ENCODE data around the gene SARDH. TPM values are rescaled to one million over a fixed set of nuclear protein-coding genes. Genes with fewer than 3 reads are reported as not detected.

The SARDH gene
- total and polyA plus RNA-seq, 9 of the 15 experiments (the other 6 are each of a cell fraction or from before 2014, with no cell fraction given): 0.14 TPM; not detected in 8

DNA sequence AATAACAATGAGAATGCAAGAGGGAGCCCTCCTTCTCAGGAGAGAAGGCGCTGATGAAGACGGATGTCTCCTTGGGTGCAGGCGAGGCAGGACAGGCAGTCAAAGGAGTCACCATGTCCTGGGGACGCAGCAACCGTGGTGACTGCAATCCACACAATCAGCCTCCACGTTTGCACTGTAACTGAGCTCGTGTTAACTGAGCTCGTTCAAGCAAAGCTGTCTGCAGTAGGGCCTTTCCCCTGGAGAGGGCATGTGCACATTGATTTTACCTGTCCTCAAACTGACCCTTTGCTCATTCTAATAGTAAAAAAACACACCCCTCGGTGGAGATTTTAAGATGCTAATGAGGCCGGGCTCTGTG, 2.8 kb downstream of the SARDH start:
- Histone ChIP-seq H3K79me2 (ENCODE audit: control insufficient read depth, insufficient read depth, low read length) (no peaks in the 10 kb centered on the region), H4K20me1 (replicated peaks; ENCODE audit: control insufficient read depth, insufficient read depth, low read length) (peaks cover 9% of the 10 kb centered on the region; the same call in 1 of the 2 replicates), H3K27ac (ENCODE audit: extremely low read depth, low read depth, low read length) (no peak overlapping the region), H3K9ac (ENCODE audit: insufficient read depth in 1 of 2, low read depth in 2 of 2, low read length in 2 of 2) (no peak overlapping the region), H3K4me3 (no peak overlapping the region), H3K4me1 (replicated peaks in 1 of 2; ENCODE audit: control insufficient read depth in 2 of 2, insufficient read depth in 2 of 2, low read length in 2 of 2) (peaks cover 0 to 18% of the 10 kb centered on the region in 2 experiments; a peak in 2 of 5 replicates), H3K4me2 (ENCODE audit: insufficient read depth, low read length) (no peak overlapping the region), H2AFZ (ENCODE audit: low read depth, low read length) (no peak overlapping the region), H3K36me3 (ENCODE audit: control insufficient read depth, insufficient read depth, low read length) (no peaks in the 10 kb centered on the region), H3K27me3 (ENCODE audit: control insufficient read depth in 2 of 2, insufficient read depth in 2 of 2, low read length in 2 of 2) (peaks cover 0 to 25% of the 10 kb centered on the region in 2 experiments; a peak in 2 of 5 replicates), H3K9me3 (replicated peaks; ENCODE audit: control insufficient read depth, insufficient read depth, low read depth, low read length) (no peaks in the 10 kb centered on the region), H3K9me1 (ENCODE audit: control insufficient read depth, insufficient read depth, low read length) (no peaks in the 10 kb centered on the region)
- 1% methylated on average over 10 of the region's 10 CpGs for WGBS (ENCODE audit: insufficient coverage, low coverage, missing lambda C conversion rate)
- in situ Hi-C loops (cut with MboI) (no loop called here), intact Hi-C loops (cut with micrococcal nuclease) (no loop called here)
- ATAC-seq (no peak), FAIRE-seq (no peak), DNase-seq (ENCODE audit: extremely low read depth in 1 of 4, low spot score in 3 of 4) (peak in 1 of 4 experiments; percentile 8)
- no TSS peak for BruUV-seq (replicated peaks)
- CTCF ChIA-PET (ENCODE audit: low intra/inter-chr PET ratio): no interaction called here
- POLR2A ChIA-PET: no interaction called here
- no peak for TF ChIP-seq PHF8 (IDR thresholded peaks at IDR 0.05; ENCODE audit: borderline replicate concordance, low read length)
- no peak for TF ChIP-seq ZNF551 (CRISPR knock-in tag; IDR thresholded peaks at IDR 0.05)
- no peak for TF ChIP-seq ZNF77 (CRISPR knock-in tag; IDR thresholded peaks at IDR 0.05)
- TF ChIP-seq ZNF79 (CRISPR knock-in tag; IDR thresholded peaks at IDR 0.05; ENCODE audit: low read depth): no peak
- no peak for TF ChIP-seq HNRNPH1 (optimal IDR thresholded peaks at IDR 0.05; ENCODE audit: low read depth, low read length)
- no peak for TF ChIP-seq ZNF785 (CRISPR knock-in tag; IDR thresholded peaks at IDR 0.05)
